OCI-LY7 (cell line): ENCODE results near the gene FANCG.

Source experiments
- EZH2phosphoT487 ChIP-seq: fragments of 200-600 bp; sonication (generic); IDR thresholded peaks from 2 replicates; pipeline ENCODE4 v1.6.1; 2018; ENCODE audit warnings: low read depth, borderline replicate concordance, mild to moderate bottlenecking, mixed run types, antibody characterized with exemption, low read length, moderate library complexity, mixed read lengths
- TF ChIP-seq, protein P1 (sequence below): fragments of 200-600 bp; sonication (generic); conservative IDR thresholded peaks from 2 replicates; pipeline ENCODE4 v1.5.1; 2014; ENCODE audit warnings: mild to moderate bottlenecking, antibody characterized with exemption, low read length, moderate library complexity, mixed read lengths

DNA sequence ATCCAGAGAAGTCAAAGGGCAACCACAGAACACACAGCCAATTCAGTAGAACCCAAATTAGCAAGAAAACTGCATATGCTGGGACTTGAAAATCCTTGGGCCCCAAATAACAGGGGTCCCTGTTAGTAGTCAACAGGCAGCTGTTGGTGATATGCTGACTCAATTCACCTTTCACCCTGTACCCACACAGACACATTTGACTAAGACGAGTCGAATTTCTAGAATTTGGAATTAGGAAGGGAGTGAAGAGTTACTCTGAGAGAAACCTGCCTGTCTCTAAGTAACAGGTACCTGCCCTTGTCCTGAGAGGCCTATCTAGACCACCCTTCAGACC, 6.5 kb downstream of the FANCG start:
- TF ChIP-seq, protein P1, sequence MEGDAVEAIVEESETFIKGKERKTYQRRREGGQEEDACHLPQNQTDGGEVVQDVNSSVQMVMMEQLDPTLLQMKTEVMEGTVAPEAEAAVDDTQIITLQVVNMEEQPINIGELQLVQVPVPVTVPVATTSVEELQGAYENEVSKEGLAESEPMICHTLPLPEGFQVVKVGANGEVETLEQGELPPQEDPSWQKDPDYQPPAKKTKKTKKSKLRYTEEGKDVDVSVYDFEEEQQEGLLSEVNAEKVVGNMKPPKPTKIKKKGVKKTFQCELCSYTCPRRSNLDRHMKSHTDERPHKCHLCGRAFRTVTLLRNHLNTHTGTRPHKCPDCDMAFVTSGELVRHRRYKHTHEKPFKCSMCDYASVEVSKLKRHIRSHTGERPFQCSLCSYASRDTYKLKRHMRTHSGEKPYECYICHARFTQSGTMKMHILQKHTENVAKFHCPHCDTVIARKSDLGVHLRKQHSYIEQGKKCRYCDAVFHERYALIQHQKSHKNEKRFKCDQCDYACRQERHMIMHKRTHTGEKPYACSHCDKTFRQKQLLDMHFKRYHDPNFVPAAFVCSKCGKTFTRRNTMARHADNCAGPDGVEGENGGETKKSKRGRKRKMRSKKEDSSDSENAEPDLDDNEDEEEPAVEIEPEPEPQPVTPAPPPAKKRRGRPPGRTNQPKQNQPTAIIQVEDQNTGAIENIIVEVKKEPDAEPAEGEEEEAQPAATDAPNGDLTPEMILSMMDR: no peak
- TF ChIP-seq EZH2phosphoT487: no peak
